ENCODE measurements around the gene GPATCH3. TPM values are rescaled to one million over a fixed set of nuclear protein-coding genes. Genes with fewer than 3 reads are reported as not detected.

GPATCH3 gene
- total and polyA plus RNA-seq, 2 of the 8 experiments (the other 6 are each of a cell fraction or from before 2014, with no cell fraction given), result 7.9 to 17.4 TPM

GRCh38 chr1:26921126-26921539, 20.9 kb upstream of the GPATCH3 start:
- Histone ChIP-seq H2BK20ac (ENCODE audit: low read length) (no peak overlapping the region), H2BK12ac (ENCODE audit: low read depth, low read length) (no peak overlapping the region), H3K9ac (replicated peaks in 1 of 4; ENCODE audit: extremely low read depth in 1 of 4, low read depth in 3 of 4, low read length in 3 of 4) (no peak overlapping the region; a peak in 2 of 7 replicates), H3K56ac (replicated peaks; ENCODE audit: insufficient read length, low read depth, low read length) (no peak overlapping the region), H3K27me3 (replicated peaks in 1 of 4; ENCODE audit: control insufficient read depth in 3 of 4, extremely low read depth in 1 of 4, insufficient read depth in 3 of 4, low read length in 3 of 4) (no peaks in the 10 kb centered on the region), H2AK5ac (ENCODE audit: low read depth, low read length) (no peak overlapping the region), H4K91ac (replicated peaks; ENCODE audit: insufficient read length, low read length) (no peak overlapping the region), H3K4ac (replicated peaks; ENCODE audit: insufficient read length, low read depth, low read length) (no peak overlapping the region), H2BK5ac (ENCODE audit: low read depth, low read length) (no peak overlapping the region), H2AFZ (ENCODE audit: low read length) (peak overlapping the region; percentile 63), H3K4me1 (replicated peaks in 1 of 4; ENCODE audit: control insufficient read depth in 3 of 4, insufficient read depth in 4 of 4, low read length in 3 of 4) (peaks cover 0 to 6% (median 4%) of the 10 kb centered on the region in 4 experiments; a peak in 3 of 7 replicates), H4K20me1 (replicated peaks in 1 of 2; ENCODE audit: control insufficient read depth in 1 of 2, insufficient read depth in 2 of 2, low read length in 2 of 2) (peaks cover 0 to 7% of the 10 kb centered on the region in 2 experiments), H3K36me3 (ENCODE audit: control insufficient read depth in 2 of 4, insufficient read depth in 4 of 4, low read length in 3 of 4) (peaks cover 6 to 25% (median 17%) of the 10 kb centered on the region in 4 experiments), H4K8ac (ENCODE audit: extremely low read depth, insufficient read depth, low read length) (no peak overlapping the region), H3K14ac (ENCODE audit: insufficient read length) (no peak overlapping the region), H3K79me2 (ENCODE audit: control insufficient read depth in 1 of 2, insufficient read depth in 2 of 2, low read length in 2 of 2) (peaks cover 12 to 28% of the 10 kb centered on the region in 2 experiments), H3K18ac (ENCODE audit: extremely low read depth, low read length) (no peak overlapping the region), H3K27ac (ENCODE audit: low read depth, low read length) (no peak overlapping the region), H3K23ac (ENCODE audit: insufficient read length) (no peak overlapping the region), H2BK120ac (replicated peaks; ENCODE audit: low read depth, low read length) (no peak overlapping the region), H3K79me1 (ENCODE audit: low read depth, low read length) (peaks cover 11% of the 10 kb centered on the region), H3K9me3 (ENCODE audit: insufficient read depth in 2 of 2, low read depth in 1 of 2, low read length in 1 of 2) (no peaks in the 10 kb centered on the region), H4K5ac (ENCODE audit: insufficient read length, low read depth, low read length) (no peak overlapping the region), H3K23me2 (ENCODE audit: low read depth, low read length) (peaks cover 9% of the 10 kb centered on the region), H3K4me3 (ENCODE audit: extremely low read depth in 1 of 4, insufficient read depth in 2 of 4, low read depth in 3 of 4, low read length in 4 of 4) (peak overlapping the region; percentile 70 to 88 (median 82); a peak in 5 of 8 replicates), H3K4me2 (ENCODE audit: insufficient read depth in 1 of 2, low read depth in 2 of 2, low read length in 2 of 2) (peak overlapping the region; percentile 81 to 91), H2BK15ac (ENCODE audit: low read length) (no peak overlapping the region)
- DNase-seq (ENCODE audit: low read depth in 1 of 2, low spot score in 2 of 2) (no peak), FAIRE-seq (no peak)
- POLR2A ChIA-PET (ENCODE audit: partially characterized antibody), result interaction anchor here (0.6 to 2.2 kb wide), 15 partner anchors 8 to 421 kb away, joined by 3 to 13 read pairs (median 4); partner anchors contain the start of genes GPATCH3 and NR0B2
- CTCF ChIA-PET (ENCODE audit: partially characterized antibody), result interaction anchor here (1.0 kb wide), 1 partner anchor 242 kb away, joined by 3 read pairs; no protein-coding TSS in a partner anchor
- WGBS, 2 experiments (ENCODE audit: extremely low coverage in 1 of 2, insufficient coverage in 1 of 2, insufficient read length in 1 of 2, insufficient replicate concordance in 2 of 2, low coverage in 1 of 2, low lambda C conversion rate in 2 of 2, missing lambda C conversion rate in 1 of 2), result 38% methylated on average over 7 of the region's 7 CpGs; no CpG with 5 or more reads in 1 of the 2 experiments
- no peak for TF ChIP-seq TAF1 (IDR thresholded peaks at IDR 0.05; ENCODE audit: low read depth, low read length)
- TF ChIP-seq PHF8 (conservative IDR thresholded peaks at IDR 0.05; ENCODE audit: low read depth, low read length), result no peak
- TF ChIP-seq CHD2 (IDR thresholded peaks at IDR 0.05; ENCODE audit: low read length), result no peak
- TF ChIP-seq RNF2 (IDR thresholded peaks at IDR 0.05; ENCODE audit: borderline replicate concordance, low read depth, low read length, missing control alignments, poor library complexity, severe bottlenecking), result no peak
- no peak for TF ChIP-seq SIRT6 (IDR thresholded peaks at IDR 0.05; ENCODE audit: low read length)
- TF ChIP-seq RFX5 (IDR thresholded peaks at IDR 0.05; ENCODE audit: borderline replicate concordance, low read depth, low read length), result no peak
- TF ChIP-seq BACH1 (IDR thresholded peaks at IDR 0.05; ENCODE audit: low read length), result no peak
- TF ChIP-seq ZNF274 (IDR thresholded peaks at IDR 0.05; ENCODE audit: borderline replicate concordance, extremely low read depth, low read length), result no peak
- no peak for TF ChIP-seq JUN (IDR thresholded peaks at IDR 0.05; ENCODE audit: low read depth, low read length)
- TF ChIP-seq RBBP5 (IDR thresholded peaks at IDR 0.05; ENCODE audit: borderline replicate concordance, low read depth, low read length), result no peak
- no peak for TF ChIP-seq SIX5 (IDR thresholded peaks at IDR 0.05; ENCODE audit: low read depth, low read length)
- TF ChIP-seq EGR1 (IDR thresholded peaks at IDR 0.05; ENCODE audit: borderline replicate concordance, low read depth, low read length), result no peak
- no peak for TF ChIP-seq SAP30 (IDR thresholded peaks at IDR 0.05; ENCODE audit: insufficient read depth, insufficient replicate concordance, low read length)
- TF ChIP-seq MAFK (IDR thresholded peaks at IDR 0.05; ENCODE audit: low read depth, low read length), result no peak

All from H1 (cell line).